Skeletal muscle satellite cell (primary cell): ENCODE data around the gene SELENOT.

ENCODE experiments used
- H3K27me3 ChIP-seq: 2 replicates; pipeline ENCODE4 v1.7.0; 2013; ENCODE audit warnings: low read length; ENCODE audit not compliant: control insufficient read depth, insufficient read depth
- H3K36me3 ChIP-seq: 2 replicates; pipeline ENCODE4 v1.7.0; 2013; ENCODE audit warnings: mild to moderate bottlenecking, control low read depth, low read length; ENCODE audit not compliant: insufficient read depth
- H3K4me1 ChIP-seq: 2 replicates; pipeline ENCODE4 v1.7.0; 2013; ENCODE audit warnings: low read length; ENCODE audit not compliant: control insufficient read depth, insufficient read depth
- H3K4me2 ChIP-seq: 2 replicates; pipeline ENCODE4 v1.7.0; 2013; ENCODE audit warnings: mild to moderate bottlenecking, low read length
- H3K4me3 ChIP-seq: 2 replicates; pipeline ENCODE4 v1.7.0; 2013; ENCODE audit warnings: low read length
- H3K9ac ChIP-seq: 2 replicates; pipeline ENCODE4 v1.7.0; 2013; ENCODE audit warnings: mild to moderate bottlenecking, low read depth, low read length, moderate library complexity
- H3K9me3 ChIP-seq: replicated peaks from 2 replicates; pipeline ENCODE4 v1.7.0; 2013; ENCODE audit warnings: mild to moderate bottlenecking, control low read depth, low read length

SELENOT gene

GRCh38 chr3:150635076-150635475, 32.0 kb downstream of the SELENOT start:
- no peak overlapping the region for H3K9ac ChIP-seq
- H3K4me2 ChIP-seq, result no peak overlapping the region
- no peak overlapping the region for H3K4me3 ChIP-seq
- H3K4me1 ChIP-seq, result no peaks in the 10 kb centered on the region
- no peaks in the 10 kb centered on the region for H3K27me3 ChIP-seq
- peaks cover 9% of the 10 kb centered on the region for H3K36me3 ChIP-seq
- H3K9me3 ChIP-seq, result no peaks in the 10 kb centered on the region

GRCh38 chr3:150635526-150635925, 32.4 kb downstream of the SELENOT start:
- Histone ChIP-seq H3K4me1 (no peaks in the 10 kb centered on the region), H3K27me3 (no peaks in the 10 kb centered on the region), H3K36me3 (peaks cover 6% of the 10 kb centered on the region), H3K9ac (no peak overlapping the region), H3K9me3 (no peaks in the 10 kb centered on the region), H3K4me2 (no peak overlapping the region), H3K4me3 (no peak overlapping the region)

- H3K4me1 ChIP-seq, result no peaks in the 10 kb centered on the region
- no peaks in the 10 kb centered on the region for H3K27me3 ChIP-seq
- no peaks in the 10 kb centered on the region for H3K9me3 ChIP-seq
- H3K9ac ChIP-seq, result no peak overlapping the region
- no peak overlapping the region for H3K4me3 ChIP-seq
- H3K36me3 ChIP-seq, result peaks cover 3% of the 10 kb centered on the region
- no peak overlapping the region for H3K4me2 ChIP-seq
These were observed 33.1 kb downstream of the SELENOT start for GRCh38 chr3:150636258-150636657.

GRCh38 chr3:150639262-150639661, 36.1 kb downstream of the SELENOT start:
- Histone ChIP-seq H3K27me3 (no peaks in the 10 kb centered on the region), H3K4me1 (no peaks in the 10 kb centered on the region), H3K4me2 (no peak overlapping the region), H3K4me3 (no peak overlapping the region), H3K36me3 (no peaks in the 10 kb centered on the region), H3K9ac (no peak overlapping the region), H3K9me3 (no peaks in the 10 kb centered on the region)

- Histone ChIP-seq H3K4me2 (no peak overlapping the region), H3K27me3 (no peaks in the 10 kb centered on the region), H3K9ac (no peak overlapping the region), H3K4me1 (no peaks in the 10 kb centered on the region), H3K36me3 (no peaks in the 10 kb centered on the region), H3K4me3 (no peak overlapping the region), H3K9me3 (no peaks in the 10 kb centered on the region)
These were observed 37.1 kb downstream of the SELENOT start for GRCh38 chr3:150640256-150640655.

GRCh38 chr3:150653110-150653561, 50.0 kb downstream of the SELENOT start:
- H3K4me2 ChIP-seq, result no peak overlapping the region
- H3K9me3 ChIP-seq, result no peaks in the 10 kb centered on the region
- no peaks in the 10 kb centered on the region for H3K4me1 ChIP-seq
- H3K4me3 ChIP-seq, result no peak overlapping the region
- H3K27me3 ChIP-seq, result no peaks in the 10 kb centered on the region
- no peaks in the 10 kb centered on the region for H3K36me3 ChIP-seq
- H3K9ac ChIP-seq, result no peak overlapping the region

- H3K4me3 ChIP-seq, result no peak overlapping the region
- no peaks in the 10 kb centered on the region for H3K36me3 ChIP-seq
- no peak overlapping the region for H3K9ac ChIP-seq
- H3K9me3 ChIP-seq, result no peaks in the 10 kb centered on the region
- H3K4me1 ChIP-seq, result no peaks in the 10 kb centered on the region
- H3K27me3 ChIP-seq, result peaks cover 6% of the 10 kb centered on the region
- H3K4me2 ChIP-seq, result no peak overlapping the region
These were observed 53.2 kb downstream of the SELENOT start for GRCh38 chr3:150656316-150656715.

- H3K4me3 ChIP-seq, result no peak overlapping the region
- no peaks in the 10 kb centered on the region for H3K4me1 ChIP-seq
- H3K9me3 ChIP-seq, result no peaks in the 10 kb centered on the region
- H3K9ac ChIP-seq, result no peak overlapping the region
- H3K36me3 ChIP-seq, result no peaks in the 10 kb centered on the region
- H3K27me3 ChIP-seq, result peaks cover 6% of the 10 kb centered on the region
- H3K4me2 ChIP-seq, result no peak overlapping the region
These were observed 59.5 kb downstream of the SELENOT start for GRCh38 chr3:150662410-150663200.

- H3K9ac ChIP-seq, result no peak overlapping the region
- H3K4me2 ChIP-seq, result no peak overlapping the region
- no peak overlapping the region for H3K4me3 ChIP-seq
- H3K36me3 ChIP-seq, result no peaks in the 10 kb centered on the region
- no peaks in the 10 kb centered on the region for H3K4me1 ChIP-seq
- no peaks in the 10 kb centered on the region for H3K9me3 ChIP-seq
- H3K27me3 ChIP-seq, result peaks cover 10% of the 10 kb centered on the region
These were observed 60.3 kb downstream of the SELENOT start for GRCh38 chr3:150663461-150663860.

GRCh38 chr3:150666167-150666566, 63.0 kb downstream of the SELENOT start:
- Histone ChIP-seq H3K4me1 (no peaks in the 10 kb centered on the region), H3K36me3 (no peaks in the 10 kb centered on the region), H3K4me3 (no peak overlapping the region), H3K4me2 (no peak overlapping the region), H3K9me3 (no peaks in the 10 kb centered on the region), H3K9ac (no peak overlapping the region), H3K27me3 (peaks cover 8% of the 10 kb centered on the region)

GRCh38 chr3:150673966-150674365, 70.8 kb downstream of the SELENOT start:
- no peaks in the 10 kb centered on the region for H3K36me3 ChIP-seq
- H3K4me1 ChIP-seq, result no peaks in the 10 kb centered on the region
- H3K4me3 ChIP-seq, result no peak overlapping the region
- peaks cover 5% of the 10 kb centered on the region for H3K9me3 ChIP-seq
- H3K4me2 ChIP-seq, result no peak overlapping the region
- no peaks in the 10 kb centered on the region for H3K27me3 ChIP-seq
- H3K9ac ChIP-seq, result no peak overlapping the region

- H3K27me3 ChIP-seq, result no peaks in the 10 kb centered on the region
- H3K9me3 ChIP-seq, result peaks cover 5% of the 10 kb centered on the region
- no peak overlapping the region for H3K4me3 ChIP-seq
- no peak overlapping the region for H3K9ac ChIP-seq
- no peak overlapping the region for H3K4me2 ChIP-seq
- no peaks in the 10 kb centered on the region for H3K36me3 ChIP-seq
- H3K4me1 ChIP-seq, result no peaks in the 10 kb centered on the region
These were observed 72.5 kb downstream of the SELENOT start for GRCh38 chr3:150675587-150675986.
